DOHH2 (cell line): Measurements from ENCODE around the gene CHCHD3.

ENCODE experiments used
- H3F3A ChIP-seq: fragments of 200-600 bp; sonication (generic), shearing (Covaris generic); 2 replicates; pipeline ENCODE4 v1.6.0; 2016; ENCODE audit warnings: antibody characterized with exemption, mild to moderate bottlenecking; ENCODE audit not compliant: control insufficient read depth, insufficient read depth
- H3K27ac ChIP-seq: fragments of 200-600 bp; sonication (generic); 2 replicates; pipeline ENCODE4 v1.5.1; 2014; ENCODE audit warnings: low read depth, mild to moderate bottlenecking, low read length, moderate library complexity
- H3K27me3 ChIP-seq: fragments of 200-600 bp; sonication (generic); 2 replicates; pipeline ENCODE4 v1.6.1; 2014; ENCODE audit warnings: mild to moderate bottlenecking, low read length, mixed read lengths; ENCODE audit not compliant: control insufficient read depth
- H3K36me3 ChIP-seq: fragments of 200-600 bp; sonication (generic); 2 replicates; pipeline ENCODE4 v1.6.1; 2014; ENCODE audit warnings: mild to moderate bottlenecking, low read length, moderate library complexity, mixed read lengths; ENCODE audit not compliant: control insufficient read depth
- H3K4me1 ChIP-seq: fragments of 200-600 bp; sonication (generic); 2 replicates; pipeline ENCODE4 v1.6.1; 2014; ENCODE audit warnings: mild to moderate bottlenecking, low read length, mixed read lengths; ENCODE audit not compliant: control insufficient read depth
- H3K4me2 ChIP-seq: fragments of 200-600 bp; sonication (generic); 2 replicates; pipeline ENCODE4 v1.6.0; 2014; ENCODE audit warnings: mild to moderate bottlenecking, low read length, moderate library complexity
- H3K4me3 ChIP-seq: fragments of 200-600 bp; sonication (generic); 2 replicates; pipeline ENCODE4 v1.5.1; 2014; ENCODE audit warnings: mild to moderate bottlenecking, low read length, mixed read lengths
- H3K79me2 ChIP-seq: fragments of 200-600 bp; sonication (generic); 2 replicates; pipeline ENCODE4 v1.6.1; 2014; ENCODE audit warnings: mild to moderate bottlenecking, low read length, mixed read lengths; ENCODE audit not compliant: control insufficient read depth
- H3K9me2 ChIP-seq: fragments of 200-600 bp; sonication (generic); replicated peaks from 2 replicates; pipeline ENCODE4 v1.6.1; 2014; ENCODE audit warnings: mild to moderate bottlenecking, low read length, mixed read lengths; ENCODE audit not compliant: control insufficient read depth
- H3K9me3 ChIP-seq: fragments of 200-600 bp; sonication (generic); 2 replicates; pipeline ENCODE4 v1.6.1; 2014; ENCODE audit warnings: antibody characterized with exemption, low read length, mixed read lengths; ENCODE audit not compliant: control insufficient read depth, insufficient read depth
- H4K20me1 ChIP-seq: fragments of 200-600 bp; sonication (generic); 2 replicates; pipeline ENCODE4 v1.6.0; 2014; ENCODE audit warnings: low read depth, mild to moderate bottlenecking, antibody characterized with exemption, low read length, moderate library complexity; ENCODE audit not compliant: control insufficient read depth, insufficient read depth
- CTCF ChIP-seq: fragments of 200-600 bp; sonication (generic); IDR thresholded peaks from one replicate; pipeline ENCODE4 v1.5.1; 2014; ENCODE audit warnings: antibody characterized with exemption, mild to moderate bottlenecking, low read depth, low read length; ENCODE audit not compliant: poor library complexity, severe bottlenecking
- EZH2phosphoT487 ChIP-seq: fragments of 200-600 bp; sonication (generic); IDR thresholded peaks from 2 replicates; pipeline ENCODE4 v1.6.1; 2017; ENCODE audit warnings: borderline replicate concordance, mild to moderate bottlenecking, antibody characterized with exemption, low read length, moderate library complexity, mixed read lengths

CHCHD3 gene

GRCh38 chr7:132742189-132742612 lies 339.7 kb downstream of the CHCHD3 start:
- Histone ChIP-seq H3K27me3 (peaks cover 4% of the 10 kb centered on the region; the same call in 1 of the 2 replicates), H3K4me1 (no peaks in the 10 kb centered on the region), H4K20me1 (no peaks in the 10 kb centered on the region), H3K4me2 (no peak overlapping the region), H3K79me2 (no peaks in the 10 kb centered on the region), H3K9me2 (no peaks in the 10 kb centered on the region), H3K9me3 (no peaks in the 10 kb centered on the region), H3K4me3 (no peak overlapping the region), H3K27ac (no peak overlapping the region), H3F3A (no peaks in the 10 kb centered on the region), H3K36me3 (no peaks in the 10 kb centered on the region)
- TF ChIP-seq CTCF (no peak), EZH2phosphoT487 (no peak)

GRCh38 chr7:132740176-132740575 lies 341.7 kb downstream of the CHCHD3 start:
- TF ChIP-seq EZH2phosphoT487 (no peak), CTCF (no peak)
- Histone ChIP-seq H4K20me1 (no peaks in the 10 kb centered on the region), H3K4me3 (no peak overlapping the region), H3K79me2 (no peaks in the 10 kb centered on the region), H3K9me3 (no peaks in the 10 kb centered on the region), H3K9me2 (no peaks in the 10 kb centered on the region), H3K4me1 (no peaks in the 10 kb centered on the region), H3K27me3 (peaks cover 4% of the 10 kb centered on the region; the same call in 1 of the 2 replicates), H3K27ac (no peak overlapping the region), H3F3A (no peaks in the 10 kb centered on the region), H3K36me3 (no peaks in the 10 kb centered on the region), H3K4me2 (no peak overlapping the region)

DNA sequence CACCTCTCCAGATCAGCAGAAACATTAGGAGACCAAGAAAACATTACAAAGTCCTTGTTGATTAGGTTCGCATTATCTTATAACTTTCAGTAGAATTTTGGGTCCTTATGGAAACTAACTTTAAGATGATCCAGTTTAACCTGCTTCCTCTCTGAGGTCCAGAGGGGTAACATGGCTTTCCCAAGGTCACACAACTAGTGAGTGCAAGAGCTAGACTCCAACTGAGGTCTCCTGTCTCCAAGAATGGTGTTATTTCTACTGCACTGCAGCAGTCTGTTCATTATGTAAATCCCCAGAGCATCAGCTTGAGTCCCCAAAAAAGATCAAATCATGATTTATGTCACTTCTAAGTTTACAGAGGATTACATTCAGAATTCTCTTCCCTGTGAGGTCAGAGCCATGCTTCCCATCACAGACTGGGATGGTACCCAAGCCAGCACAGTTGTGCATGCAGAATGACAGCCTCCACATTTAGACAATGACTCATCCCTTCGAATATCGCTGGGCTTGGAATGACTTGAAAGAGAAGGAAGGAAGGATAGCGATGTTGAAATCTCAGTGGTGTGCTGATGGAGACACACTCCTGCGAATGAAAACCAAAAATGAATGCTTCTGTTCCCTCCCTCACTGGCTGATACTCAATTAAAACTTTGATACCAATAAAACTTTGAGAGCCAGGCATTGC lies 342.5 kb downstream of the CHCHD3 start:
- H3K4me3 ChIP-seq = no peak overlapping the region
- no peaks in the 10 kb centered on the region for H3K79me2 ChIP-seq
- TF ChIP-seq EZH2phosphoT487 = no peak
- no peak for TF ChIP-seq CTCF
- no peaks in the 10 kb centered on the region for H3K9me3 ChIP-seq
- H4K20me1 ChIP-seq = no peaks in the 10 kb centered on the region
- no peaks in the 10 kb centered on the region for H3K9me2 ChIP-seq
- H3K4me1 ChIP-seq = no peaks in the 10 kb centered on the region
- H3K36me3 ChIP-seq = no peaks in the 10 kb centered on the region
- H3K27me3 ChIP-seq = peaks cover 4% of the 10 kb centered on the region; the same call in 1 of the 2 replicates
- H3F3A ChIP-seq = no peaks in the 10 kb centered on the region
- no peak overlapping the region for H3K27ac ChIP-seq
- H3K4me2 ChIP-seq = no peak overlapping the region
